CD4-positive, alpha-beta T cell treated with Interleukin-4 for 4 hours (primary cell): ENCODE results near the gene GH2.
A peak's percentile ranks its signal among the peaks of the same experiment; 100 is the strongest.

Source experiments
- DNase-seq: peaks from one replicate; pipeline ENCODE4 v3.0.0-alpha.2; 2020

GH2 gene

DNA sequence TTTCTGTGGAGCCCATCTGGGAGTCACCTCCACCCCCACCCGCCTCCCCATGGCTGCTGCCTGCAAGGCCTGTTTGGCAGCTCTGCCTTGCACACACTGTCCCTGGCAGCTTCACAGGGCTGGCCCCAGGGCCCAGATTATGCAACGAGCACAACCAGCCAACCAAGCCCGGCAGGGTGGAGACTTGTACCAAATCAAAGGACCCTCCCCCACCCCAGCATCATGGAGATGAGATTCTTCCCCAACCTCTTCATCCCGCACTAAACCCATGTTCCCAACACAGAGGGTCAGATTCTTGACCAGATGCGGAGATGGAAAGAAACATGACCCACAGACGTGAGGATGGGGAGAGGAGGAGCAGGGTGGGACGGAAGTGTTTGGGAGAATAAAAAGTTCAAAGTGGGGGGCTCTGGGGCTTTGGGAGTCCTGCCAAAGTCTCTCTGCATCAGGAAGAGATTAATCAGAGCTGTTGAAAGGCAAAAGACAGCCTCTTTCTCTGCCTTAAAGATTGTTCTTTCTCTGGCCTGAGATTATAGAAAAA, 43.0 kb downstream of the GH2 start:
- no peak for DNase-seq

- DNase-seq: no peak
These were observed 43.7 kb downstream of the GH2 start for GRCh38 chr17:63837962-63838600.

- no peak for DNase-seq
These were observed 44.3 kb downstream of the GH2 start for GRCh38 chr17:63837480-63837879.

DNA sequence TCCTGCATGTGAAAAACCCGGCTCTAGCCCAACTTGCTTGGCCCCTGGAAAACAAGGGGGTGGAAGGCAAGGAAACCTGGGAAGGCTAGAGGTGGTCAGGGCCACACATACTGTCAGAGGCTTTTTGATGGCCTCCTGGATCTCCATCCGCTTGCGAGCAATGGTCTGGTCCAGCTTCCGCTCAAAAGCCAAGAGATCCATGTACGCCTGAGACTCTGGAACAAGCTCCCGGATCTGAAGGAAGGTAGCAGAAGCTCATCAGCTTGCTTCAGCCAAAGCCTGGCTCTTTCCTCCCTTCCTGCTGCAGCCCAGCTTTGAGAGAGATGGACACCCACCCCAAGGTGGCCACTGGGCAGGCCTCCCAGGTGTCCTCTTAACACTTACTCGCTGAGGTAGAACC, 44.9 kb downstream of the GH2 start:
- no peak for DNase-seq

GRCh38 chr17:63835167-63835720, 46.5 kb downstream of the GH2 start:
- no peak for DNase-seq

DNA sequence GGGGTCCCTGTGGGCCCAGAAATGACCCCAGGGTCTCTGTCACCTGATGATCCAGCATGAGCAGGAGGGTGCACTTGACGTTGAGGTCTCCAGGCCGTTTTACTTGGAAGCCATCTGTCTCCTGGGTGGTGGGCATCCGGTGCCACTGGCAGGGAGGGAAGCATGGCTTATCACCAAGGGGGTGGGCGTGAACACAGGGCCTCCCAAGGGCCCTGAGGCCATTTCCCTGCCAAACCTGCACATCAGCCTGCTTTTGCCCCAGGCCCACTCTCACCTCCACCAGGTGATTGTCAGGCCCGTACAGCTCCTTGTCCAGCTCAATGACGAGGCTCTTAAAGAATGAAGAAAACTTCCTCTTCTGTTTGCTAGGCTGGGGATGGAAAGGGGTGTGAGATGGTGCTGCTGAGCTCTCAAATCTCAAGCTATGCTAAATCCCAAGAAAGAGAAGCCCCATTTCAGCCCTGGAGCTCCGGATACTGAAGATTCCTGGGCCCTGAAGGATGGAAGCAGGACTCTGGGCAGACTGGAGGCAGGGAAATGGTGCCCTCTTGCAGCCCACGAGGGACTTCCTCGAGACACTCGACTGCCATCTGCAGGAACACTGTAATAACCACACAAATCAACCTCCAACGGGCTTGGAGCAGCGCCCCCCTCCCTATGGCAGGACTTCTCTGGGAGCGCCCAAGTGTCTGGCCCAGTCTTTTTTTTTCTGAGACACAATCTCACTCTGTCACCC, 47.1 kb downstream of the GH2 start:
- peak; percentile 68 for DNase-seq

DNA sequence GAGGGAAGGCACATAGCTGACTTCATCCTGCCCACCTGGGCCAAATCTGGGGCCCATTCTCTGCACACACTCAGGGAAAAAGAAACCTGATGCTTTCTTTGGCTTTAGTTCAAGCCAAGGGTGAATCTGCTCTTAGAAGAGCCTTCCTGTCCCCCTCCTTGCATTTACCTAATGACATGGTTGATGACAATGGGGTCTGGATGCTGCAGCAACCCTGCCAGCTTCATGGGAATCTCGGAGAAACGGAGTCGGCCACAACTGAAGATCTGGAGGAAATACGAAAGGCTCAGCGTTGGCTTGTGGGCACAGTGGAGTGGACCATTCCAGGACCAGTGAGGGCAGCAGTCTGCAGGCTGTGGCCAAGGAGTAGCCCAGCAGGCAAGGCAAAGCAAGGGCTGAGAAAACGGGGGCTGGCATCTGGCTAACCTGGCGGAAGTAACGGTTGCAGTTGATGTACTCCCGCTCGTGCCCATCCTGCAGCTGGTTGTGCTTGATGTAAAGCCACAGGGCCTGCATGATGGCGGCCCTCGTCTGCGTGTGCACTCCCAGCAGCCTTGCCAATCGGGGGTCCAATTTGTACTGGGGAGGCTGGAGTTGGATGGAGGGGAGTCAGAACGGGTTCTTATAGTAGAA, 47.9 kb downstream of the GH2 start:
- no peak for DNase-seq

DNA sequence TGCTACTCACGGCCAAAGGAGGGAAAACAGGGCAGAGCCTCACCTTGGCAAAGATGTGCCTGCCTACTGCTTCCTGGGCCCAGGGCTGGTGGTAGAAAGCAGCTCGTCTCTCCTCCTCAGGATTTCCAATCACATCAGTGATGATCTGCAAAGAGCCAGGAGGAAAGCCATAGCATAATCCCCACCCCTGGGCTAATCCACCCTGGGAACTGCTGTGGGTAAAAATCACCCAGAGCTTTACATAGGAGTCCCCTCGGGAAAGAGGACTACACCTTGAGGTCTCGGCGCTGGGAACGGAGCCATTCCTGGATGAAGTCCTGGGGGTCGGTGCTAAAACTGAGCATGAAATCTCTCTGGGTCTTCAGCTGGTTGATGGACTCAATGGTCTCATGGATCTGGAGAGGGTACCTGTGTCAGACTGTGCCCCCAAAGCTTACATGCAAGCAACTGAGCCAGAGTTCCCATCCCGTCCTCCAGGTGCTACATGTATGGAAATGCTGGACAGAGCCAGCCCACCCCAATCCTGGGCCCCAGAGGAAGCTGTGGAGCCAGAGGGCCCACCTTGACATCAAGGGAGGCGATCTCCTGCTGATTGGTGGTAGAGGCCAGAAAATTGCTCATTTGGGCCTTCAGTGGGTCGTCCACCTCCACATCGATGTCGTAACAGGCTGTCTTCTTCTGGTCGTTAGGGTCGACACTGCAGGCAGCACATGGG, 48.6 kb downstream of the GH2 start:
- DNase-seq: no peak

DNA sequence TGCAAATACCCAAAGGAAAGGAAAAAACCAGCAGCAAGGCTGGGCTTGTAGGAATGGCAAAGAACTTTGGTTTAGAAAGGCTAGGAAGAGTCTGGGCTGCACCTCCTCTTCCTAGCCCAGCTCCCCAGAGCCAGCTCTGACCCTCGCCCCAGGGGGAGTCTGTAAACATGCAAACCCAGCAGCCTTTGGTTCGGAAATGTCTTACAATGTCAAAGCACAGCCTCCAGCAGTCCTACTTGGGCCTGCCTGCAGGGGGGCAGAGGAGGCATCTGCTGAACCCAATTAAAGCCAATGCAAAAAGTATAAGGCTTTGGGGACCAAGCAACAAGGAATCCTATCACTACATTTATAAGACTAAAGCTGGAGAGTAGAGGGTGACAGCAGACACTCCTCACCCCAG, 49.3 kb downstream of the GH2 start:
- no peak for DNase-seq

- DNase-seq: no peak
These were observed 49.7 kb downstream of the GH2 start for GRCh38 chr17:63832014-63832413.

DNA sequence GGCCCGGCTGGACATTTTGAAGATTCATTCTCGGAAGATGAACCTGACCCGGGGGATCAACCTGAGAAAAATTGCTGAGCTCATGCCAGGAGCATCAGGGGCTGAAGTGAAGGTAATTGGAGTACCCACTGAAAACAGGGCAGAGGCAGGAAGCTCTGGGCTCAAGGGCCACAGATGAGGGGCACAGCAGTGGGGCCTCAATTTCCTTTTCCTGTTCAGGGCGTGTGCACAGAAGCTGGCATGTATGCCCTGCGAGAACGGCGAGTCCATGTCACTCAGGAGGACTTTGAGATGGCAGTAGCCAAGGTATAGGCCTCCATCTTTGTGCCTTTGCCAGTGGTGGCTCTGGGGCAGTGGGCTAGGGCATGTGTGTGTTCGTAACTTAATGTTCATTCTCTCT, 50.2 kb downstream of the GH2 start:
- DNase-seq: no peak

DNA sequence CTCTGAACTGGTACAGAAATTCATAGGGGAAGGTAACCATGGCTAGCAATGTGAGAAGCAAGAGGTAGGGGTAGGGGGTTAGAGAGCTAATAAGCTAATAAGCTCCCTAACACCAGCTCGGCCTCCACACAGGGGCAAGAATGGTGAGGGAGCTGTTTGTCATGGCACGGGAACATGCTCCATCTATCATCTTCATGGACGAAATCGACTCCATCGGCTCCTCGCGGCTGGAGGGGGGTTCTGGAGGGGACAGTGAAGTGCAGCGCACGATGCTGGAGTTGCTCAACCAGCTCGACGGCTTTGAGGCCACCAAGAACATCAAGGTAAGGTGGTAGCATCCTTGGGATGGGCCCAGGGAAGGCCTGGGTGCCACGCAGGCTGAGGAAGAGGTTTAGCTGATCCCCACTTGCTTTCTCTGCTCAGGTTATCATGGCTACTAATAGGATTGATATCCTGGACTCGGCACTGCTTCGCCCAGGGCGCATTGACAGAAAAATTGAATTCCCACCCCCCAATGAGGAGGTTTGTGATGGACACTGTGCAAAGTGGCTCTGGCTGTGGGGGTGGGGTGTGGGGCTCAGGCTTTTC, 50.7 kb downstream of the GH2 start:
- no peak for DNase-seq

- no peak for DNase-seq
These were observed 51.5 kb downstream of the GH2 start for GRCh38 chr17:63830278-63830677.
